ENCODE data around the gene NCOA3. TPM values are rescaled to one million over a fixed set of nuclear protein-coding genes. Genes with fewer than 3 reads are reported as not detected.

The NCOA3 gene
- polyA plus RNA-seq, 3 donors = 13.5 to 21.8 (median 21.3) TPM

DNA sequence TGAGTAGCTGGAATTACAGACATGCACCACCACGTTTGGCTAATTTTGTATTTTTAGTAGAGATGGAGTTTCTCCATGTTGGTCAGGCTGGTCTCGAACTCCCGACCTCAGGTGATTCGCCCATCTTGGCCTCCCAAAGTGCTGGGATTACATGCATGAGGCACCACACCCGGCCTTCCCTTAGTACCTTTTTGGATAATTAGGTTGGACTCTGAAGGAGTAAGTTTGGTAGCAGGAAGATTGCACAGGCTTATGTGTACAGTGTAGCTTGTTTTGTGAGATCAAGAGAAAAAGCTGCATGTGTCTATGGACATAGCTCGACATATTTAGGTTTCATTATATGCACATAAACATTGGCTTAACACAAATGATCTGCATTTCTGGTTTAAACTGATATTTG, 116.8 kb downstream of the NCOA3 start:
- Mint-ChIP-seq H3K4me1 (no peaks in the 10 kb centered on the region), H3K36me3 (peaks cover 21 to 25% of the 10 kb centered on the region in 2 donors), H3K4me3 (no peak overlapping the region), H3K9me3 (no peaks in the 10 kb centered on the region), H3K27me3 (ENCODE audit: low read depth in 3 of 3) (no peaks in the 10 kb centered on the region), H3K27ac (no peak overlapping the region)
- intact Hi-C loops (cut with micrococcal nuclease) = loop anchor here in 1 of 2 donors (10.0 kb wide), 1 partner anchor 234 kb away; no protein-coding TSS in a partner anchor
- H3K4me1 ChIP-seq (ENCODE audit: control insufficient read depth in 1 of 2, insufficient read depth in 2 of 2, low read length in 2 of 2) = no peaks in the 10 kb centered on the region
- WGBS (ENCODE audit: insufficient coverage) = 100% methylated on average over 1 of the region's 6 CpGs
- no peak overlapping the region for H3K27ac ChIP-seq (ENCODE audit: low read depth in 1 of 2, low read length in 2 of 2)
- no peaks in the 10 kb centered on the region for H3K27me3 ChIP-seq (ENCODE audit: control insufficient read depth in 2 of 2, insufficient read depth in 2 of 2, low read length in 2 of 2)
- H2AFZ ChIP-seq (ENCODE audit: insufficient read depth, low read depth, low read length, poor library complexity, severe bottlenecking) = no peak overlapping the region
- TF ChIP-seq, protein P1, sequence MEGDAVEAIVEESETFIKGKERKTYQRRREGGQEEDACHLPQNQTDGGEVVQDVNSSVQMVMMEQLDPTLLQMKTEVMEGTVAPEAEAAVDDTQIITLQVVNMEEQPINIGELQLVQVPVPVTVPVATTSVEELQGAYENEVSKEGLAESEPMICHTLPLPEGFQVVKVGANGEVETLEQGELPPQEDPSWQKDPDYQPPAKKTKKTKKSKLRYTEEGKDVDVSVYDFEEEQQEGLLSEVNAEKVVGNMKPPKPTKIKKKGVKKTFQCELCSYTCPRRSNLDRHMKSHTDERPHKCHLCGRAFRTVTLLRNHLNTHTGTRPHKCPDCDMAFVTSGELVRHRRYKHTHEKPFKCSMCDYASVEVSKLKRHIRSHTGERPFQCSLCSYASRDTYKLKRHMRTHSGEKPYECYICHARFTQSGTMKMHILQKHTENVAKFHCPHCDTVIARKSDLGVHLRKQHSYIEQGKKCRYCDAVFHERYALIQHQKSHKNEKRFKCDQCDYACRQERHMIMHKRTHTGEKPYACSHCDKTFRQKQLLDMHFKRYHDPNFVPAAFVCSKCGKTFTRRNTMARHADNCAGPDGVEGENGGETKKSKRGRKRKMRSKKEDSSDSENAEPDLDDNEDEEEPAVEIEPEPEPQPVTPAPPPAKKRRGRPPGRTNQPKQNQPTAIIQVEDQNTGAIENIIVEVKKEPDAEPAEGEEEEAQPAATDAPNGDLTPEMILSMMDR (IDR thresholded peaks at IDR 0.05) = no peak
- peaks cover 10 to 19% of the 10 kb centered on the region in 2 donors for H3K36me3 ChIP-seq (replicated peaks in 1 of 2; ENCODE audit: control insufficient read depth in 1 of 2, insufficient read depth in 2 of 2, low read length in 2 of 2)
- DNase-seq = no peak
- H3K4me2 ChIP-seq (replicated peaks; ENCODE audit: extremely low read depth, low read length, poor library complexity, severe bottlenecking) = no peak overlapping the region
- peaks cover 56% of the 10 kb centered on the region for H3K79me2 ChIP-seq (ENCODE audit: insufficient read depth, low read length)
- peaks cover 96% of the 10 kb centered on the region for H4K20me1 ChIP-seq (ENCODE audit: insufficient read depth, low read length)
- H3K9ac ChIP-seq (ENCODE audit: insufficient read depth, low read length, poor library complexity, severe bottlenecking) = no peak overlapping the region
- no peaks in the 10 kb centered on the region for H3K9me3 ChIP-seq (replicated peaks in 1 of 2; ENCODE audit: control insufficient read depth in 1 of 2, insufficient read depth in 1 of 2, low read length in 2 of 2)
- no peak overlapping the region for H3K4me3 ChIP-seq (replicated peaks in 1 of 3; ENCODE audit: low read depth in 2 of 3, low read length in 3 of 3)

DNA sequence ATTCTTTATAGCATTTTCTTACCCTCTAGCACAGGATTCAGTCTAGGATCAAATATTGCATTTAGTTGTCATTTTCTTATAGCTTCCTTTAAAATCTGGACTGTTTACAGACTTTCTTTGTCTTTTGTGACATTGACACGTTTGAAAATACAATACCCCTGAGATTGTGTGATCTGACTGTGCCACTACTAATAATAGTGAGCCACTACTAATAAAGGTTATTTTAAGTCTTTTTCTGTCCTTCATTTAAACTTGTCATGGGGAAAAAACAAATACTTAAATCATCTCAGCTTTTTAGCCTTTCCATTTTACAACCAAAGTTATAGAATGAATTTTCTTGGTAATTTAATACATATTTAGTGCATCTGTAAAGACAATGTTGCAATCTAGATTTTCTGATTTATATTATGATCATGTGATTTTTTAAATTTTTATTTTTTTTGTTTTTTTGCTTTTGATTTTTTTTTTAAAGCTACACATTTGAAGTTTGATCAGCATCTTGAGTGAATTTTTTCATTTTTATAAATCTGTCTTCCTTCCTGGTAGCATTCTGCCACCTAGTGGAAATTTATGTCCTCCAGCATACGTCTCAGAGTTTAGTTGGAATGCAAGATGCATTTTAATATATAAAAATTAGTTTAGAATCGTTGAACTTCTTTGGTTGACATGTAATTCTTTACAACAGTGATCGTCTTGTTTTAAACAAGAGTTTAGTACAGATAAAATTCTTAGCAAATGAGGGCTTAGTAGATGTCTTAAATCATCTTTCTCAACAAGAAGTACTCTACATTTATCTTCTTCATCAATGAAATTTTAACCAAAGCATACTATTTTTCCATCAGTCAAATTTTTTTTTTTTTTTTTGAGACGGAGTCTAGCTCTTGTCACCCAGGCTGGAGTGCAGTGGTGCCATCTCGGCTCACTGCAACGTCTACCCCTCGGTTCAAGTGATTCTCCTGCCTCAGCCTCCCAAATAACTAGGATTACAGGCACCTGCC, 119.4 kb downstream of the NCOA3 start:
- Histone ChIP-seq H2AFZ (ENCODE audit: insufficient read depth, low read depth, low read length, poor library complexity, severe bottlenecking) (no peak overlapping the region), H3K9ac (ENCODE audit: insufficient read depth, low read length, poor library complexity, severe bottlenecking) (no peak overlapping the region), H3K4me2 (replicated peaks; ENCODE audit: extremely low read depth, low read length, poor library complexity, severe bottlenecking) (no peak overlapping the region), H3K4me3 (replicated peaks in 1 of 3; ENCODE audit: low read depth in 2 of 3, low read length in 3 of 3) (no peak overlapping the region), H3K9me3 (replicated peaks in 1 of 2; ENCODE audit: control insufficient read depth in 1 of 2, insufficient read depth in 1 of 2, low read length in 2 of 2) (no peaks in the 10 kb centered on the region), H3K79me2 (ENCODE audit: insufficient read depth, low read length) (peaks cover 43% of the 10 kb centered on the region), H4K20me1 (ENCODE audit: insufficient read depth, low read length) (peaks cover 98% of the 10 kb centered on the region), H3K27me3 (ENCODE audit: control insufficient read depth in 2 of 2, insufficient read depth in 2 of 2, low read length in 2 of 2) (no peaks in the 10 kb centered on the region), H3K4me1 (ENCODE audit: control insufficient read depth in 1 of 2, insufficient read depth in 2 of 2, low read length in 2 of 2) (no peaks in the 10 kb centered on the region), H3K27ac (ENCODE audit: low read depth in 1 of 2, low read length in 2 of 2) (no peak overlapping the region), H3K36me3 (replicated peaks in 1 of 2; ENCODE audit: control insufficient read depth in 1 of 2, insufficient read depth in 2 of 2, low read length in 2 of 2) (peaks cover 34 to 45% of the 10 kb centered on the region in 2 donors)
- Mint-ChIP-seq H3K9me3 (no peaks in the 10 kb centered on the region), H3K27ac (no peak overlapping the region), H3K4me3 (no peak overlapping the region), H3K4me1 (no peaks in the 10 kb centered on the region), H3K27me3 (ENCODE audit: low read depth in 3 of 3) (no peaks in the 10 kb centered on the region), H3K36me3 (peaks cover 43 to 47% of the 10 kb centered on the region in 2 donors)
- TF ChIP-seq, protein P1 (IDR thresholded peaks at IDR 0.05) = peak; percentile 86
- intact Hi-C loops (cut with micrococcal nuclease) = loop anchor here (2.0 to 10.0 kb wide), 2 partner anchors 346 to 348 kb away; no protein-coding TSS in a partner anchor
- peak; percentile 6 to 45 (median 22) for DNase-seq
- no CpG with 5 or more reads among the region's 8 CpGs for whole genome bisulfite sequencing (ENCODE audit: insufficient coverage)

Data from CD14-positive monocyte (primary cell).